HG03066 (cell line): Measurements from ENCODE around the gene FBH1.
"Not testable (repeated sequence)": the region's sequence is repeated elsewhere in the genome, so short reads cannot be mapped to it uniquely, and the experiment has no call there.

ENCODE experiments used
- ATAC-seq: cut with Tn5 transposase; IDR thresholded peaks from one replicate; pipeline ENCODE4 v1.9.1; 2021; ENCODE audit warnings: low read depth; ENCODE audit not compliant: unreplicated experiment

The FBH1 gene

DNA sequence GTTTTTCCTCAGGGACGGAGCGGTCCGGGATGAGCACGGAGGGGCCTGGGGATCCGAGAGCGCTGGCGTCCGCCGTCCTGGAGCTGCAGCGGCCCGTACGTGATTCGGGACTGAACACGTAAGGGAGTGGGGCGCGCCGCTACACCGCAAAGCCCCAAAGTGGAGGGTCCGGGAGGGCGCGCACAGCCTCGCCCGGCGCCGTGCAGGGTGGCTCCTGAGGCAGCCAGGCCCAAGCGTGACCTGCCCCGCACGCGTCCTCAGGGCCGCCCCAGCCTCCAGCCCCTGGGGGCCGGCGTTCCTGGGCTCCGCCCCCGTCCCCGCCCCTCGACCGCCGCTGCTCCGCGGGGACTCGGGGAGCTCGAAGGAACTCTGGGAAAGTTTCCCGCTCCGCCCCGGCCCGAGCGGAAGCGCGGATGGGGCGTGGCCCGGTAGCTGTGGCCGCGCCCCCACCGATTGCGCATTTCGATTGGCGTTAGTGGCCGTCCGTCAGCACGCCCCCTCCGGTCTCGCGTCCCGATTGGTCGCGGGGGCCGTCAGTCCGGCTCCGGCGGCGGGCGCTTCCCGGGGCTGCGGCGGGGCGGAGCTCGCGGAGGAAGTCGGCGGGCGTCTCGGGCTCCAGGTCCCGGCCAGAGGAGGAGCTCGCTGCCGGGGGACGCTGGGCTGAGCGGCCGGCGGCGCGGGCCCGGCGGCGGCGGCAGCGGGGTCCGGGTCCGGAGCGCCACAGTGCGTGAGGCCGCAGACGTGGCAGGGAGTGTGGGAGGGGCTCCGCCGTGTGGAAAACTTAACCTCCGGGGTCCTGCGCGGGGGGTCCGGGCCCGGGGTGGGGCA, at the start of gene FBH1, which contains the start of gene ANKRD16:
Gene FBH1, plus strand, starts transcription at position 620 of the 828 bp plus-strand sequence. Its CDS starts 103 bp downstream, at position 723.
Gene ANKRD16, minus strand, starts transcription at position 270 of the 828 bp plus-strand sequence. CDS start 539 bp downstream, outside the sequence.
- peak; percentile 85 for ATAC-seq

DNA sequence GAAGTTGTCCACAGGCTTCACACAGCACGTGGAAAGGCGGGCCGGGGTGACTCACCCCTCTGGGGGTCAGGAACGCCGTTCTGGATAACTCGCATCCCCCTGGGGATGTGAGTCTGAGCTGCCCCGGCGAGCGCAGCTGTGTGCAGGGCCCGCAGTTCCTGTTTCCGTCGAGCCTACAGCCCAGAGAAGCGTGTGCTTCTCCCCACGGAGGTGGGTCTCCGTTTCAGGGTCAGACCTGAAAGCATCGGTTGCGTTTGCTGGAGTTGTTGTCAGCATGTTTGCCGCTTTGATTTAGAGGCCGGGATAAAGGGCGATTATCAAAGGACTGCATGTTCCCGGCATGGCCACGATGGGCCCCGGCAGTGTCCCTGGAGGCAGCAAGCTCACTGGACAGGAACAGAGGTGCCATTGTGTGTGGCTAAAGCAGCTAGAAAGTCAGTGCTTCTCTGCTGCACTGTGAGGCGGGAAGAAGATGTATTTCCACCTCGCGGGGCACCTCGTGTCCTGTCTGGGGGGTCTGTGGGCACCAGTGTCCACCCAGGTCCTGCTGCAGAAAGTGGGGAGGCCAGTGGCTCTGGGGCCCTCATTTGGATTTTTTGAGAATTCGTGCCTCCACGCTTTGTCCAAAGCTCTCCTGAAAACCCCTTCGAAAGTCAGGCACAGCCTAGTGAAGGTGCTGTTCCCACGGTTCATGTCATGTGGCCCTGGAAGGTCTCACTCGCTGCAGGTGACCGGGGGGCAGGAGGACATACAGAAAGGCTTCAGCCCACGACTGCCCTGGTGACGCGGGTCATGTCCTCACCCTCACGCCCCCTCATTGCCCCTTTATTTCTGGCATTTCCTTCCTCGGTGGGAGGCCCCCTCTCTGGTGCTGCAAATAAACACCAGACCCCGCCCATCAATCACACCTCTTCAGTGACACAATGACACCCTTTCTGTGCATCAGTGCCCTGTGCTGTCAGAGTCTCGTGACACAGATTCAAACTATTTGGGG, 49.4 kb upstream of the FBH1 start:
- peak; percentile 67 for ATAC-seq

- ATAC-seq, result no peak
Observed at GRCh38 chr10:5841965-5842364, 48.1 kb upstream of the FBH1 start.

DNA sequence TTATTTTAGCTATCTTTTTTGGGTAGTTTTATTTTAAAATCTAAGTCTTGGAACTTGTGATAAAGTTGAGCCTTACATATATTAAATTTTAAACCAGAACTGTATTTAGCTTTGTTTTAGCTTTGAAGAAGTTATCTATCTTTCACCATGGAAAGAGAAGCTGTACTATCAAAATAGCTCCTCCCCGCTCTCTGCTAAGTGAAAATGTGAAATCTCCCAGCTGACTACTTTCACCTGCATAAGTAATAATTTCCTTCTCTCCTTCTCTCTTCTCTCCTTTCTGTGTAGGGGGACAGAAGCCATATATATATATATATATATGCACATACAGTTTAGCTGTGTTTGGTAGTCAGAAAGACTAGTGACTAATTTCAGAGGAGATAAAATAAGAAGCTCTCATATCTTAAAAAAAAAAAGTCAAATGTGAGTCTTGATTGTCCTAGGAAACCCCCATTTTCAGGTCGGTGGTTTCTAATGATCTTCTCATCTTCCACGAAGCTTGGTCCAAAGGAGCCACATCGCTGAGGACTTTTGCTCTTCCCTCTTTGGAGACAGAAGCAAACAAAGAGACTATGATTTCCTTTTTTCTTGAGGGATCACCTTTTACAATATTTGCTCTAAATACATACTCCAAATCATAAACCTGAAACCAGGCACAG, 46.2 kb upstream of the FBH1 start:
- ATAC-seq, result no peak

DNA sequence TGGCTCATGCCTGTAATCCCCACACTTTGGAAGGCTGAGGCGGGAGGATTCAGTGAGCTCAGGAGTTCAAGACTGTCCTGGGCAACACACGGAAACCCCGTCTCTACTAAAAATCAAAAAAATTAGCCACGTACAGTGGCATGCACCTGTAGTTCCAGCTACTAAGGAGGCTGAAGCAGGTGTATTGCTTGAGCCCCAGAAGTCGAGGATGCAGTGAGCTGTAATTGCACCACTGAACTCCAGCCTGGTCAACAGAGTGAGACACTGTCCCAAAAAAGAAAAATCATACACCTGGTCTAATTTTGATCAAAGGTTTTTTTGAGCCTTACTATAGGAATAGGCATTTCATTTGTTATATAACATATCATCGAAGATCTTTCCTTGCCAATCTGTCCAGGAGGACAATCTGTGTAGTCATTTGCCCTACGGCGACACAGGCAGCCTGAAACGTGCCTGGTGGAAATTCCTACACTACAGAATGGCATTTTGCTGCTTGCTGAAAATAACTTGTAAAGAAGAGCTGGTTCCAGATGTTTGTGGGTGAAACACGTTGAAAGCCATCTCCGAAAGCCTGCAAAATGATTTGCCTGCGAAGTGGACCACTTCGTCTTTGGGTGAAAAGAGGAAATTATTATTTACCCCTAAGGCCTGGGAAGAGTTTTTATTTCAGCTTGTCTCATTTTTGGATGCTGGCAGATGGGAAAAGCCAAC, 45.5 kb upstream of the FBH1 start:
- no peak for ATAC-seq

DNA sequence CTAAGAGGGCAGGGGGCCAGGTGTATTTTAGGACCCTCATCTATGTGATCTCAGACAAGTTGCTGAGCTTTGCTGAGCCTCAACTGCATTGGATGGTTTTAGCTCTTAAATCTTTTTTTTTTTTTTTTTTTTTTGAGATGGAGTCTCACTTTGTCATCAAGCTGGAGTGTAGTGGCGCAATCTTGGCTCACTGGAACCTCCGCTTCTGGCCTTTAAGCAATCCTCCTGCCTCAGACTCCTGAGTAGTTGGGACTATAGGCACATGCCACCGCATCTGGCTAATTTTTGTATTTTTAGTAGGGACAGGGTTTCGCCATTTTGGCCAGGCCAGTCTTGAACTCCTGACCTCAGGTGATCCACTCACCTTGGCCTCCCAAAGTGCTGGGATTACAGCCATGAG, 43.4 kb upstream of the FBH1 start:
- not testable (repeated sequence) for ATAC-seq

- no peak for ATAC-seq
Observed at GRCh38 chr10:5854131-5854475, 35.9 kb upstream of the FBH1 start.

GRCh38 chr10:5855979-5856700, 33.9 kb upstream of the FBH1 start:
- ATAC-seq, result no peak

GRCh38 chr10:5856701-5857004, 33.4 kb upstream of the FBH1 start:
- no peak for ATAC-seq

DNA sequence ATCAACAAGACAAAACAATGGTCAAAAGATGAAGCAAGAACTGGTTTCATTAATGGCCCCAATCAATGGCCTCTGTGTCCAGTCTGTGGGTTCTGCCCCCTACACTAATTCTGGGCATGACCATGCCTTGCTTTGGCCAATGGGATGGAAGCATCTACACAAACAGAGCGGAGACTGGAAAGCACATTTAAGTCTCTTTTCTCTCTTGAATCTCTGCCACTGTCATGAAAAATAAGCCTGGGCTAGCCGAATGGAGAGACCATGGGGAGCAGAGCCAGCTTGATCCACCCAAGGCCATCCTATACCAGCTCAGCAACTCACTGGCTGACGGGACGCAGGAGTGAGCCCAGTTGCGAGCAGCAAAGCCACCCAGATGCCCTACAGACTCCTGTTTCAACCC, 31.2 kb upstream of the FBH1 start:
- ATAC-seq, result no peak

DNA sequence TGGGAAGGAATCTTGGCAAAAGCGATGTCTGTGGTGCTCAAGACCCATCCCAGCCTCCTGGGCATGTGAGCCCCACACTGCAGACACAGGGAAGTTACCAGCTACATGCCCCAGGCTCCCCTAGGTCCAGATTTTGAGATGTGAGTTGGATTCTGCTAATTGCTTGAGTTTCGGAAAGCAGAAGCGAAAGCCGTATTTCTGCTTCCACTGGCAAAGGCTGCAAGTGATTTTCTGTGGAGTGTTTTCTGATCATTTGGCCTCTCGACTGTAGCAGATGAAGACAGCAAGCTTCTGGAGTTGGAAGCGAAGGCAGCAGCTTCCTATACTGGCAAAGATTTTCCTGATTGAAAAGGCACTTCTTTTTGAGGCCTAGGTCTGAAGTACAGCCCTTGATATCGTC, 30.0 kb upstream of the FBH1 start:
- no peak for ATAC-seq

GRCh38 chr10:5862360-5862961, 27.6 kb upstream of the FBH1 start:
- ATAC-seq, result peak; percentile 95

DNA sequence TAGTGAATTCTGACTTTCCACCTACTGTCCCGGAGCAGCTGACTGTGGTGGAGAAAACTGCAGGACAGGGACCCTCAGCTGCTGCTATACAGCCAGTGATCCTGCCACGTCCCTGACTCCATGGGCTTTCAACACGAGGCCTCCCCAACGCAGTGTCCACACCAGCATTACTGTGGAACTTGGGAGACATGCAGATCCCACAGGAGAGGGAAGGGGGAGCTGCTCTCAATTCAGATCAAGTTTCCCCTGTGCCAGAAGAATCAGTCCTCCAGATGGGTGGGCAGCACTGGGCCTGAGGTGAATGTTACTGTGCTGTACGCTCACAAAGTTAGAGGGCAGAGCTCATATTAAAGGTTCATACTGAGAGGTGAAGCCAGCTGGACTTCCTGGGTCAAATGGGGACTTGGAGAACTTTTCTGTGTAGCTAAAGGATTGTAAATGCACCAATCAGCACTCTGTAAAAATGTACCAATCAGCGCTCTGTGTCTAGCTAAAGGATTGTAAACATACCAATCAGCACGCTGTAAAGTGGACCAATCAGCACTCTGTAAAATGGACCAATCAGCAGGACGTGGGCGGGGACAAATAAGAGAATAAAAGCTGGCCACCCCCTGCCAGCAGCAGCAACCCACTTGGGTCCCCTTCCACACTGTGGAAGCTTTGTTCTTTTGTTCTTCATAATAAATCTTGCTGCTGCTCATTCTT, 26.9 kb upstream of the FBH1 start:
- ATAC-seq, result not testable (repeated sequence)

DNA sequence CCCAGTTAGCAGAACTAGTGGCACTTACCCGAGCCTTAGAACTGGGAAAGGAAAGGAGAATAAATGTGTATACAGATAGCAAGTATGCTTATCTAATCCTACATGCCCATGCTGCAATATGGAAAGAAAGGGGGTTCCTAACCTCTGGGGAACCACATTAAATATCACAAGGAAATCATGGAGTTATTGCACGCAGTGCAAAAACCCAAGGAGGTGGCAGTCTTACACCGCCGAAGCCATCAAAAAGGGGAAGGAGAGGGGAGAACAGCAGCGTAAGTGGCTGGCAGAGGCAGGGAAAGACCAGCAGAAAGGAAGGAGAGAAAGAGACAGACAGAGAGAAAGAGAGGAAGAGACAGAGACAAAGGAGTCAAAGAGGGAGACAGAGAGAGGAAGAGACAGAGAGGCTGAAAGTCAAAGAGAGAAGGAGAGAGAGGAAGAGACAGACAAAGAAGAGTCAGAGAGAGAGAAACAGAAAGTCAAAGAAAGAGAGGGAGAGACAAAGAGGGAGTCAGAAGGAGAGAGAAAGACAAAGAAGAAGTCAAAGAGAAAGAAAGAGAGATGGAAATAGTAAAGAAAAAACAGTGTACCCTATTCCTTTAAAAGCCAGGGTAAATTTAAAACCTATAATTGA, 23.5 kb upstream of the FBH1 start:
- ATAC-seq, result not testable (repeated sequence)

DNA sequence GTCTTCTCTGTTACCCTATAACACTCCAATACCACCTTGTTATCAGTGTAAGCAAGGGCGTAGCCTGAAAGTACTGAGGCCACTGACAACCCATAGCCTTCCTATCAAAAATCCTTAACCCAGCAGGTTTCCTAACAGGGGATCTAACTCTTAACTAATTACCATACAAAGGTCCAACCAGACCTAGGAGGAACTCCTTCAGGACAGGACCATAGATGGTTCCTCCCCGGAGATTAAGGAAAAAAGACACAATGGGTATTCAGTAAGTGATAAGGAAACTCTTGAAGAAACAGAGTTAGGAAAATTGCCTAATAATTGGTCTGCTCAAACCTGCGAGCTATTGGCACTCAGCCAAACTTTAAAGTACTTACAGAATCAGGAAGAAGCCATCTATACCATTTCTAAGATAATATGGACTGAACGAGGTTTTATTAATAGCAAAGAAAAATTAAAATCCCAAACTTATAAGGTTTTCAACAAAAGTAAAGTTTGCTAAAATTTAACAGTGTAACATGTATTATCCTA, 22.9 kb upstream of the FBH1 start:
- not testable (repeated sequence) for ATAC-seq

GRCh38 chr10:5868383-5868782, 21.7 kb upstream of the FBH1 start:
- ATAC-seq, result not testable (repeated sequence)

GRCh38 chr10:5869156-5869555, 20.9 kb upstream of the FBH1 start:
- no peak for ATAC-seq

GRCh38 chr10:5871596-5871995, 18.4 kb upstream of the FBH1 start:
- ATAC-seq, result no peak
